ENCODE data around the gene FOXJ3. TPM values are rescaled to one million over a fixed set of nuclear protein-coding genes. Genes with fewer than 3 reads are reported as not detected.
A peak's percentile ranks its signal among the peaks of the same experiment; 100 is the strongest.

The FOXJ3 gene
- total and polyA plus RNA-seq, 2 of the 13 experiments (the other 11 are each of a cell fraction or from before 2014, with no cell fraction given), result 16.6 to 48.5 TPM

DNA sequence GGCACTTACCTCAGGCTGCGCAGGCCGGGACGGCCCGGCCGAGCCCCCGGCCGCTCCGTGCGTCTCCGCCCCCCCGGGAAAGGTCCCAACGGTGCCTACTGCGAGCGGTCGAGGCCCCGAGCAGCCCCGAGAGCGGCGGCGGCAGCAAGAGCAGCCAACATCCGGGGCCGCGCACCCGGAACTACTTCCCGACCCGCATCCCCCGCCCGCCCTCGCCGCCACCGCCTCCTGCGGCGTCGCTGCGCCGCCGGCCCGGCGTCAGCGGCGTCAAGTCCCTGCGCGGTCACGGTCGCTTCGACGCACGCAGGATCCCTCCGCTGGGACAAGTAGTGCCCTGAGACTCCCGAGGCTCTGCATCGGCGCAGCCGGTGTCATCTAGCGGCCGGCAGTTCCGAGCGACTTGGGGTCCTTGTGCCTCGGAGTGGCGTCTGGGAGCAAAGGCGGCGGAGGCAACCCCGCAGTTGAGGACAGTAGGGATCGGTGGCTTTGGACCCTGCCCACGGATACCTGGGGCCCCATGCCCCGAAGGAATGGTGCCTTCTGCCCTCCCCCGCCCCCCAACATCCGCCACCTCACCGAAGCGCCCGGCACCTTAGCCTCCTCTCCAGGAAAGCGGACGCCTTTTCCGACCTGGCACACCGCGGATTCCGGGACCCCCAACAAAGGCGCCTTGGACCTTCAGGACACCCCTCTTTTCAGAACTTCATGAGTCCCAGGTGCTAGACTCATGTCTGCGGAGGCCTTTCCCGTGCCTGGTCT, at the start of gene FOXJ3 (continued):
- TF ChIP-seq MAFF (IDR thresholded peaks at IDR 0.05; ENCODE audit: low read depth, low read length), result no peak
- TF ChIP-seq ELF4 (CRISPR knock-in tag; IDR thresholded peaks at IDR 0.05; ENCODE audit: borderline replicate concordance), result 0 out of 2 replicates have a peak, but pooled peaks have one; percentile 27
- TF ChIP-seq, protein P1, sequence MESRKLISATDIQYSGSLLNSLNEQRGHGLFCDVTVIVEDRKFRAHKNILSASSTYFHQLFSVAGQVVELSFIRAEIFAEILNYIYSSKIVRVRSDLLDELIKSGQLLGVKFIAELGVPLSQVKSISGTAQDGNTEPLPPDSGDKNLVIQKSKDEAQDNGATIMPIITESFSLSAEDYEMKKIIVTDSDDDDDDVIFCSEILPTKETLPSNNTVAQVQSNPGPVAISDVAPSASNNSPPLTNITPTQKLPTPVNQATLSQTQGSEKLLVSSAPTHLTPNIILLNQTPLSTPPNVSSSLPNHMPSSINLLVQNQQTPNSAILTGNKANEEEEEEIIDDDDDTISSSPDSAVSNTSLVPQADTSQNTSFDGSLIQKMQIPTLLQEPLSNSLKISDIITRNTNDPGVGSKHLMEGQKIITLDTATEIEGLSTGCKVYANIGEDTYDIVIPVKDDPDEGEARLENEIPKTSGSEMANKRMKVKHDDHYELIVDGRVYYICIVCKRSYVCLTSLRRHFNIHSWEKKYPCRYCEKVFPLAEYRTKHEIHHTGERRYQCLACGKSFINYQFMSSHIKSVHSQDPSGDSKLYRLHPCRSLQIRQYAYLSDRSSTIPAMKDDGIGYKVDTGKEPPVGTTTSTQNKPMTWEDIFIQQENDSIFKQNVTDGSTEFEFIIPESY (CRISPR knock-in tag; IDR thresholded peaks at IDR 0.05), result peak; percentile 73; the same call in 1 of the 2 replicates
- TF ChIP-seq, protein P2, sequence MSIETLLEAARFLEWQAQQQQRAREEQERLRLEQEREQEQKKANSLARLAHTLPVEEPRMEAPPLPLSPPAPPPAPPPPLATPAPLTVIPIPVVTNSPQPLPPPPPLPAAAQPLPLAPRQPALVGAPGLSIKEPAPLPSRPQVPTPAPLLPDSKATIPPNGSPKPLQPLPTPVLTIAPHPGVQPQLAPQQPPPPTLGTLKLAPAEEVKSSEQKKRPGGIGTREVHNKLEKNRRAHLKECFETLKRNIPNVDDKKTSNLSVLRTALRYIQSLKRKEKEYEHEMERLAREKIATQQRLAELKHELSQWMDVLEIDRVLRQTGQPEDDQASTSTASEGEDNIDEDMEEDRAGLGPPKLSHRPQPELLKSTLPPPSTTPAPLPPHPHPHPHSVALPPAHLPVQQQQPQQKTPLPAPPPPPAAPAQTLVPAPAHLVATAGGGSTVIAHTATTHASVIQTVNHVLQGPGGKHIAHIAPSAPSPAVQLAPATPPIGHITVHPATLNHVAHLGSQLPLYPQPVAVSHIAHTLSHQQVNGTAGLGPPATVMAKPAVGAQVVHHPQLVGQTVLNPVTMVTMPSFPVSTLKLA (IDR thresholded peaks at IDR 0.05), result no peak
- peak; percentile 15; the same call in 1 of the 2 replicates for TF ChIP-seq HNF4G (IDR thresholded peaks at IDR 0.05; ENCODE audit: borderline replicate concordance, low read depth, low read length)
- no peak for TF ChIP-seq HNF4G (CRISPR knock-in tag; IDR thresholded peaks at IDR 0.05; ENCODE audit: borderline replicate concordance, low read depth)
- no peak for TF ChIP-seq ZNF3 (CRISPR knock-in tag; IDR thresholded peaks at IDR 0.05)
- peak; percentile 99 for TF ChIP-seq SPEN (CRISPR knock-in tag; IDR thresholded peaks at IDR 0.05; ENCODE audit: low read depth)
- TF ChIP-seq NR2F6 (IDR thresholded peaks at IDR 0.05), result no peak
- peak; percentile 68; the same call in 1 of the 2 replicates for TF ChIP-seq NR2F6 (CRISPR knock-in tag; IDR thresholded peaks at IDR 0.05)
- TF ChIP-seq PHF5A (CRISPR knock-in tag; IDR thresholded peaks at IDR 0.05; ENCODE audit: low read depth, unreplicated experiment), result peak; percentile 71
- TF ChIP-seq ZNF329 (CRISPR knock-in tag; IDR thresholded peaks at IDR 0.05; ENCODE audit: low read depth), result peak; percentile 39; the same call in 1 of the 2 replicates
- no peak for TF ChIP-seq ZNF678 (CRISPR knock-in tag; IDR thresholded peaks at IDR 0.05)
- no peak for TF ChIP-seq ZNF326 (CRISPR knock-in tag; IDR thresholded peaks at IDR 0.05; ENCODE audit: borderline replicate concordance)
- peak; percentile 80 for TF ChIP-seq U2AF1 (optimal IDR thresholded peaks at IDR 0.05; ENCODE audit: low read depth, low read length)
- peak; percentile 97 for TF ChIP-seq CBFB (CRISPR knock-in tag; IDR thresholded peaks at IDR 0.05)
- no peak for TF ChIP-seq PRPF4 (IDR thresholded peaks at IDR 0.05; ENCODE audit: low read depth, low read length, poor library complexity, severe bottlenecking)
- TF ChIP-seq RARA (CRISPR knock-in tag; IDR thresholded peaks at IDR 0.05), result peak; percentile 74
- TF ChIP-seq GZF1 (CRISPR knock-in tag; IDR thresholded peaks at IDR 0.05), result 0 out of 2 replicates have a peak, but pooled peaks have one; percentile 46
- TF ChIP-seq BHLHE40 (IDR thresholded peaks at IDR 0.05; ENCODE audit: low read length), result peak; percentile 88
- no peak for TF ChIP-seq ZBTB46 (CRISPR knock-in tag; IDR thresholded peaks at IDR 0.05; ENCODE audit: borderline replicate concordance)
- TF ChIP-seq, protein P3, sequence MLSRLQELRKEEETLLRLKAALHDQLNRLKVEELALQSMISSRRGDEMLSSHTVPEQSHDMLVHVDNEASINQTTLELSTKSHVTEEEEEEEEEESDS (CRISPR knock-in tag; IDR thresholded peaks at IDR 0.05; ENCODE audit: borderline replicate concordance), result no peak; the same call in 1 of the 2 replicates
- peak; percentile 93 for TF ChIP-seq TBX2 (CRISPR knock-in tag; IDR thresholded peaks at IDR 0.05; ENCODE audit: borderline replicate concordance)
- TF ChIP-seq ZNF704 (CRISPR knock-in tag; IDR thresholded peaks at IDR 0.05; ENCODE audit: borderline replicate concordance), result no peak
